ENCODE results near the gene PAPPA2.

Gene PAPPA2

GRCh38 chr1:176638713-176639526 is 175.9 kb downstream of the PAPPA2 start:
- no peak overlapping the region for H3K4me3 ChIP-seq (ENCODE audit: low read length)
- H3K27ac ChIP-seq (ENCODE audit: low read depth, low read length), result no peak overlapping the region
- no peaks in the 10 kb centered on the region for H3K36me3 ChIP-seq (ENCODE audit: control insufficient read depth, insufficient read depth, low read length)
- H3K27me3 ChIP-seq (ENCODE audit: control insufficient read depth, insufficient read depth, low read length), result no peaks in the 10 kb centered on the region
- no peaks in the 10 kb centered on the region for H3K4me1 ChIP-seq (ENCODE audit: control insufficient read depth, insufficient read depth, low read length)
- H3K9ac ChIP-seq (ENCODE audit: low read length), result no peak overlapping the region

GRCh38 chr1:176643536-176643935 is 180.6 kb downstream of the PAPPA2 start:
- no peaks in the 10 kb centered on the region for H3K27me3 ChIP-seq (ENCODE audit: control insufficient read depth, insufficient read depth, low read length)
- no peak overlapping the region for H3K4me3 ChIP-seq (ENCODE audit: low read length)
- no peak overlapping the region for H3K27ac ChIP-seq (ENCODE audit: low read depth, low read length)
- H3K4me1 ChIP-seq (ENCODE audit: control insufficient read depth, insufficient read depth, low read length), result no peaks in the 10 kb centered on the region
- H3K36me3 ChIP-seq (ENCODE audit: control insufficient read depth, insufficient read depth, low read length), result no peaks in the 10 kb centered on the region
- no peak overlapping the region for H3K9ac ChIP-seq (ENCODE audit: low read length)

GRCh38 chr1:176648556-176648955 is 185.6 kb downstream of the PAPPA2 start:
- H3K27ac ChIP-seq (ENCODE audit: low read depth, low read length), result no peak overlapping the region
- no peak overlapping the region for H3K9ac ChIP-seq (ENCODE audit: low read length)
- H3K4me1 ChIP-seq (ENCODE audit: control insufficient read depth, insufficient read depth, low read length), result no peaks in the 10 kb centered on the region
- no peak overlapping the region for H3K4me3 ChIP-seq (ENCODE audit: low read length)
- no peaks in the 10 kb centered on the region for H3K36me3 ChIP-seq (ENCODE audit: control insufficient read depth, insufficient read depth, low read length)
- no peaks in the 10 kb centered on the region for H3K27me3 ChIP-seq (ENCODE audit: control insufficient read depth, insufficient read depth, low read length)

GRCh38 chr1:176656257-176656995 is 193.5 kb downstream of the PAPPA2 start:
- Histone ChIP-seq H3K27ac (ENCODE audit: low read depth, low read length) (peak overlapping the region; percentile 76), H3K27me3 (ENCODE audit: control insufficient read depth, insufficient read depth, low read length) (no peaks in the 10 kb centered on the region), H3K4me3 (ENCODE audit: low read length) (no peak overlapping the region), H3K36me3 (ENCODE audit: control insufficient read depth, insufficient read depth, low read length) (no peaks in the 10 kb centered on the region), H3K4me1 (ENCODE audit: control insufficient read depth, insufficient read depth, low read length) (peaks cover 11% of the 10 kb centered on the region), H3K9ac (ENCODE audit: low read length) (no peak overlapping the region)

- Histone ChIP-seq H3K4me3 (ENCODE audit: low read length) (no peak overlapping the region), H3K27ac (ENCODE audit: low read depth, low read length) (no peak overlapping the region), H3K36me3 (ENCODE audit: control insufficient read depth, insufficient read depth, low read length) (no peaks in the 10 kb centered on the region), H3K9ac (ENCODE audit: low read length) (no peak overlapping the region), H3K4me1 (ENCODE audit: control insufficient read depth, insufficient read depth, low read length) (no peaks in the 10 kb centered on the region), H3K27me3 (ENCODE audit: control insufficient read depth, insufficient read depth, low read length) (no peaks in the 10 kb centered on the region)
These were observed 206.8 kb downstream of the PAPPA2 start for GRCh38 chr1:176669782-176670181.

GRCh38 chr1:176670853-176671252 is 207.9 kb downstream of the PAPPA2 start:
- Histone ChIP-seq H3K27ac (ENCODE audit: low read depth, low read length) (no peak overlapping the region), H3K27me3 (ENCODE audit: control insufficient read depth, insufficient read depth, low read length) (no peaks in the 10 kb centered on the region), H3K4me3 (ENCODE audit: low read length) (no peak overlapping the region), H3K9ac (ENCODE audit: low read length) (no peak overlapping the region), H3K4me1 (ENCODE audit: control insufficient read depth, insufficient read depth, low read length) (no peaks in the 10 kb centered on the region), H3K36me3 (ENCODE audit: control insufficient read depth, insufficient read depth, low read length) (no peaks in the 10 kb centered on the region)

- Histone ChIP-seq H3K36me3 (ENCODE audit: control insufficient read depth, insufficient read depth, low read length) (no peaks in the 10 kb centered on the region), H3K27me3 (ENCODE audit: control insufficient read depth, insufficient read depth, low read length) (no peaks in the 10 kb centered on the region), H3K4me1 (ENCODE audit: control insufficient read depth, insufficient read depth, low read length) (no peaks in the 10 kb centered on the region), H3K4me3 (ENCODE audit: low read length) (no peak overlapping the region), H3K27ac (ENCODE audit: low read depth, low read length) (no peak overlapping the region), H3K9ac (ENCODE audit: low read length) (no peak overlapping the region)
These were observed 220.0 kb downstream of the PAPPA2 start for GRCh38 chr1:176682830-176683535.

GRCh38 chr1:176691251-176692228 is 228.6 kb downstream of the PAPPA2 start:
- peak overlapping the region; percentile 88 for H3K27ac ChIP-seq (ENCODE audit: low read depth, low read length)
- H3K4me1 ChIP-seq (ENCODE audit: control insufficient read depth, insufficient read depth, low read length), result peaks cover 40% of the 10 kb centered on the region
- no peaks in the 10 kb centered on the region for H3K36me3 ChIP-seq (ENCODE audit: control insufficient read depth, insufficient read depth, low read length)
- no peaks in the 10 kb centered on the region for H3K27me3 ChIP-seq (ENCODE audit: control insufficient read depth, insufficient read depth, low read length)
- H3K4me3 ChIP-seq (ENCODE audit: low read length), result no peak overlapping the region
- H3K9ac ChIP-seq (ENCODE audit: low read length), result no peak overlapping the region

- H3K4me3 ChIP-seq (ENCODE audit: low read length), result no peak overlapping the region
- H3K9ac ChIP-seq (ENCODE audit: low read length), result no peak overlapping the region
- peak overlapping the region; percentile 88 for H3K27ac ChIP-seq (ENCODE audit: low read depth, low read length)
These were observed 229.5 kb downstream of the PAPPA2 start for GRCh38 chr1:176692431-176692830.

GRCh38 chr1:176692988-176693696 is 230.2 kb downstream of the PAPPA2 start:
- Histone ChIP-seq H3K4me1 (ENCODE audit: control insufficient read depth, insufficient read depth, low read length) (peaks cover 40% of the 10 kb centered on the region), H3K27me3 (ENCODE audit: control insufficient read depth, insufficient read depth, low read length) (no peaks in the 10 kb centered on the region), H3K36me3 (ENCODE audit: control insufficient read depth, insufficient read depth, low read length) (no peaks in the 10 kb centered on the region), H3K9ac (ENCODE audit: low read length) (no peak overlapping the region), H3K27ac (ENCODE audit: low read depth, low read length) (peak overlapping the region; percentile 88), H3K4me3 (ENCODE audit: low read length) (no peak overlapping the region)

More at GRCh38 chr1:176692431-176692830, 229.5 kb downstream of the PAPPA2 start:
- Histone ChIP-seq H3K36me3 (ENCODE audit: control insufficient read depth, insufficient read depth, low read length) (no peaks in the 10 kb centered on the region), H3K27me3 (ENCODE audit: control insufficient read depth, insufficient read depth, low read length) (no peaks in the 10 kb centered on the region), H3K4me1 (ENCODE audit: control insufficient read depth, insufficient read depth, low read length) (peaks cover 40% of the 10 kb centered on the region)

- Histone ChIP-seq H3K4me3 (ENCODE audit: low read length) (no peak overlapping the region), H3K27ac (ENCODE audit: low read depth, low read length) (peak overlapping the region; percentile 88), H3K9ac (ENCODE audit: low read length) (no peak overlapping the region), H3K27me3 (ENCODE audit: control insufficient read depth, insufficient read depth, low read length) (no peaks in the 10 kb centered on the region), H3K36me3 (ENCODE audit: control insufficient read depth, insufficient read depth, low read length) (no peaks in the 10 kb centered on the region), H3K4me1 (ENCODE audit: control insufficient read depth, insufficient read depth, low read length) (peaks cover 40% of the 10 kb centered on the region)
These were observed 230.8 kb downstream of the PAPPA2 start for GRCh38 chr1:176693697-176694329.
